Astrocyte (in vitro differentiated cells and primary cell): ENCODE results near the gene KIR3DL1.
"Not testable (repeated sequence)": the region's sequence is repeated elsewhere in the genome, so short reads cannot be mapped to it uniquely, and the experiment has no call there.

Experiments used
- EZH2 ChIP-seq: IDR thresholded peaks from 2 replicates; pipeline ENCODE4 v1.6.1; 2012; ENCODE audit warnings: mild to moderate bottlenecking, low read length, inconsistent platforms; ENCODE audit not compliant: insufficient read depth
- TF ChIP-seq, protein P1 (sequence below): IDR thresholded peaks from 2 replicates; pipeline ENCODE4 v1.5.1; 2011; ENCODE audit warnings: low read depth, mild to moderate bottlenecking, inconsistent platforms, low read length, moderate library complexity; ENCODE audit not compliant: insufficient read depth

DNA sequence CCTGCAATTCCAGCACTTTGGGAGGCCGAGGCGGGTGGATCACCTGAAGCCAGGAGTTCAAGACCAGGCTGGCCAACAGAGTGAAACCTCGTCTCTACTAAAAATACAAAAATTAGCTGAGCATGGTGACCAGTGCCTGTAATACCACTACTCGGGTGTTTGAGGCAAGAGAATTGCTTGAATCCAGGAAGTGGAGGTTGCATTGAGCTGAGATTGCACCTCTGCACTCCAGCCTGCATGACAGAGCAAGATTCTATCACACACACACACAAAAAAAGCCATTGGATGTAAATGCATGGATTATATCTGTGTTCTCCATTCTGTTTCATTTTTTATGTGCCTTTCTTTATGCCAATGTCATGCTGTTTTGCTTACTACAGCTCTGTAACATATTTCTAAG lies 8.1 kb downstream of the KIR3DL1 start:
- TF ChIP-seq, protein P1, sequence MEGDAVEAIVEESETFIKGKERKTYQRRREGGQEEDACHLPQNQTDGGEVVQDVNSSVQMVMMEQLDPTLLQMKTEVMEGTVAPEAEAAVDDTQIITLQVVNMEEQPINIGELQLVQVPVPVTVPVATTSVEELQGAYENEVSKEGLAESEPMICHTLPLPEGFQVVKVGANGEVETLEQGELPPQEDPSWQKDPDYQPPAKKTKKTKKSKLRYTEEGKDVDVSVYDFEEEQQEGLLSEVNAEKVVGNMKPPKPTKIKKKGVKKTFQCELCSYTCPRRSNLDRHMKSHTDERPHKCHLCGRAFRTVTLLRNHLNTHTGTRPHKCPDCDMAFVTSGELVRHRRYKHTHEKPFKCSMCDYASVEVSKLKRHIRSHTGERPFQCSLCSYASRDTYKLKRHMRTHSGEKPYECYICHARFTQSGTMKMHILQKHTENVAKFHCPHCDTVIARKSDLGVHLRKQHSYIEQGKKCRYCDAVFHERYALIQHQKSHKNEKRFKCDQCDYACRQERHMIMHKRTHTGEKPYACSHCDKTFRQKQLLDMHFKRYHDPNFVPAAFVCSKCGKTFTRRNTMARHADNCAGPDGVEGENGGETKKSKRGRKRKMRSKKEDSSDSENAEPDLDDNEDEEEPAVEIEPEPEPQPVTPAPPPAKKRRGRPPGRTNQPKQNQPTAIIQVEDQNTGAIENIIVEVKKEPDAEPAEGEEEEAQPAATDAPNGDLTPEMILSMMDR, result not testable (repeated sequence)
- not testable (repeated sequence) for TF ChIP-seq EZH2
